ENCODE data around the gene PMF1. TPM values are rescaled to one million over a fixed set of nuclear protein-coding genes. Genes with fewer than 3 reads are reported as not detected.
"Not testable (repeated sequence)": the region's sequence is repeated elsewhere in the genome, so short reads cannot be mapped to it uniquely, and the experiment has no call there.

Gene PMF1
- total and polyA plus RNA-seq, 2 donors (not counting 3 experiments of a cell fraction or from before 2014, with no cell fraction given): 58.4 to 134 TPM

GRCh38 chr1:156180471-156180870, 32.3 kb upstream of the PMF1 start:
- H3K27me3 ChIP-seq (ENCODE audit: control insufficient read depth in 2 of 2, insufficient read depth in 2 of 2, low read length in 2 of 2): peaks cover 2 to 4% of the 10 kb centered on the region in 2 experiments
- dilution Hi-C loops (cut with MboI; ENCODE audit: extremely low pct_ligation_motif_present, low sequenced_read_pairs): no loop called here
- FAIRE-seq: no peak
- no peaks in the 10 kb centered on the region for H3K36me3 ChIP-seq (ENCODE audit: control insufficient read depth in 2 of 2, extremely low read depth in 1 of 2, insufficient read depth in 2 of 2, low read length in 2 of 2)
- no TSS peak for BruUV-seq (replicated peaks)
- intact Hi-C loops (cut with micrococcal nuclease): no loop called here
- H4K20me1 ChIP-seq (replicated peaks; ENCODE audit: control insufficient read depth, extremely low read depth, insufficient read depth, low read length): no peaks in the 10 kb centered on the region
- no peak overlapping the region for H3K9ac ChIP-seq (replicated peaks; ENCODE audit: extremely low read depth, insufficient read depth, low read length)
- ChIA-PET POLR2A (no interaction called here), CTCF (no interaction called here)
- no peaks in the 10 kb centered on the region for H3K4me1 ChIP-seq (ENCODE audit: control insufficient read depth, extremely low read depth, insufficient read depth, low read length)
- H3K9me1 ChIP-seq (replicated peaks; ENCODE audit: control insufficient read depth, extremely low read depth, insufficient read depth, low read length): no peaks in the 10 kb centered on the region
- no peaks in the 10 kb centered on the region for H3K9me3 ChIP-seq (replicated peaks; ENCODE audit: control insufficient read depth, insufficient read depth, low read length)
- no peak overlapping the region for H2AFZ ChIP-seq (ENCODE audit: low read depth, low read length)
- H3K4me2 ChIP-seq (ENCODE audit: insufficient read depth, low read length): no peak overlapping the region
- TF ChIP-seq MYC (IDR thresholded peaks at IDR 0.05; ENCODE audit: low read depth, low read length) (no peak), POLR2AphosphoS5 (IDR thresholded peaks at IDR 0.05; ENCODE audit: insufficient read depth, low read depth, low read length) (no peak)
- H3K27ac ChIP-seq (ENCODE audit: insufficient read depth, low read depth, low read length): no peak overlapping the region
- H3K4me3 ChIP-seq (replicated peaks in 1 of 3; ENCODE audit: insufficient read depth in 1 of 3, low read depth in 1 of 3, low read length in 3 of 3): no peak overlapping the region
- no peak for DNase-seq (ENCODE audit: low read depth, low spot score)
- no peaks in the 10 kb centered on the region for H3K79me2 ChIP-seq (ENCODE audit: control insufficient read depth, insufficient read depth, low read length)

DNA sequence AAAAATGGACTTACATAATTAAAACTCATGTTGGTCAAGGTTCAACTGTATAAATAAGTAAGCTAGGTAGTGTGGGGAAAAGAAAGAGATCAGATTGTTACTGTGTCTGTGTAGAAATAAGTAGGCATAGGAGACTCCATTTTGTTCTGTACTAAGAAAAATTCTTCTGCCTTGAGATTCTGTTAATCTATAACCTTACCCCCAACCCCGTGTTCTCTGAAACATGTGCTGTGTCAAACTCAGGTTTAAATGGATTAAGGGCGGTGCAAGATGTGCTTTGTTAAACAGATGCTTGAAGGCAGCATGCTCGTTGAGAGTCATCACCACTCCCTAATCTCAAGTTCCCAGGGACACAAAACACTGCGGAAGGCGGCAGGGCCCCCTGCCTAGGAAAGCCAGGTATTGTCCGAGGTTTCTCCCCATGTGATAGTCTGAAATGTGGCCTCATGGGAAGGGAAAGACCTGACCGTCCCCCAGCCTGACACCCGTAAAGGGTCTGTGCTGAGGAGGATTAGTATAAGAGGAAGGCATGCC, 31.3 kb upstream of the PMF1 start:
- DNase-seq (ENCODE audit: low read depth, low spot score); H3K4me3 ChIP-seq (replicated peaks in 1 of 3; ENCODE audit: insufficient read depth in 1 of 3, low read depth in 1 of 3, low read length in 3 of 3); H3K27ac ChIP-seq (ENCODE audit: insufficient read depth, low read depth, low read length); intact Hi-C loops (cut with micrococcal nuclease); H3K9ac ChIP-seq (replicated peaks; ENCODE audit: extremely low read depth, insufficient read depth, low read length); CTCF ChIA-PET; dilution Hi-C loops (cut with MboI; ENCODE audit: extremely low pct_ligation_motif_present, low sequenced_read_pairs); H3K9me1 ChIP-seq (replicated peaks; ENCODE audit: control insufficient read depth, extremely low read depth, insufficient read depth, low read length); H3K27me3 ChIP-seq (ENCODE audit: control insufficient read depth in 2 of 2, insufficient read depth in 2 of 2, low read length in 2 of 2); H3K36me3 ChIP-seq (ENCODE audit: control insufficient read depth in 2 of 2, extremely low read depth in 1 of 2, insufficient read depth in 2 of 2, low read length in 2 of 2); FAIRE-seq; BruUV-seq (replicated peaks); H2AFZ ChIP-seq (ENCODE audit: low read depth, low read length); H3K4me2 ChIP-seq (ENCODE audit: insufficient read depth, low read length); H3K79me2 ChIP-seq (ENCODE audit: control insufficient read depth, insufficient read depth, low read length); H3K9me3 ChIP-seq (replicated peaks; ENCODE audit: control insufficient read depth, insufficient read depth, low read length); POLR2A ChIA-PET; H4K20me1 ChIP-seq (replicated peaks; ENCODE audit: control insufficient read depth, extremely low read depth, insufficient read depth, low read length); H3K4me1 ChIP-seq (ENCODE audit: control insufficient read depth, extremely low read depth, insufficient read depth, low read length): not testable (repeated sequence)

GRCh38 chr1:156182010-156182779, 30.6 kb upstream of the PMF1 start:
- BruUV-seq (replicated peaks); dilution Hi-C loops (cut with MboI; ENCODE audit: extremely low pct_ligation_motif_present, low sequenced_read_pairs): not testable (repeated sequence)

More at GRCh38 chr1:156182010-156182779, 30.6 kb upstream of the PMF1 start:
- H3K79me2 ChIP-seq (ENCODE audit: control insufficient read depth, insufficient read depth, low read length); H3K9ac ChIP-seq (replicated peaks; ENCODE audit: extremely low read depth, insufficient read depth, low read length); CTCF ChIA-PET; H3K4me3 ChIP-seq (replicated peaks in 1 of 3; ENCODE audit: insufficient read depth in 1 of 3, low read depth in 1 of 3, low read length in 3 of 3); intact Hi-C loops (cut with micrococcal nuclease); DNase-seq (ENCODE audit: low read depth, low spot score); H3K4me1 ChIP-seq (ENCODE audit: control insufficient read depth, extremely low read depth, insufficient read depth, low read length); H3K36me3 ChIP-seq (ENCODE audit: control insufficient read depth in 2 of 2, extremely low read depth in 1 of 2, insufficient read depth in 2 of 2, low read length in 2 of 2); H3K4me2 ChIP-seq (ENCODE audit: insufficient read depth, low read length); POLR2A ChIA-PET; H3K27ac ChIP-seq (ENCODE audit: insufficient read depth, low read depth, low read length); H3K27me3 ChIP-seq (ENCODE audit: control insufficient read depth in 2 of 2, insufficient read depth in 2 of 2, low read length in 2 of 2); H3K9me3 ChIP-seq (replicated peaks; ENCODE audit: control insufficient read depth, insufficient read depth, low read length); FAIRE-seq; H3K9me1 ChIP-seq (replicated peaks; ENCODE audit: control insufficient read depth, extremely low read depth, insufficient read depth, low read length); H4K20me1 ChIP-seq (replicated peaks; ENCODE audit: control insufficient read depth, extremely low read depth, insufficient read depth, low read length); H2AFZ ChIP-seq (ENCODE audit: low read depth, low read length): not testable (repeated sequence)

All from endothelial cell of umbilical vein (primary cell).